HG03378 (cell line): ENCODE measurements around the gene PARVG.

Experiments used
- ATAC-seq: cut with Tn5 transposase; IDR thresholded peaks from one replicate; pipeline ENCODE4 v1.9.1; 2021; ENCODE audit warnings: mild to moderate bottlenecking, moderate library complexity; ENCODE audit not compliant: unreplicated experiment

Gene PARVG

GRCh38 chr22:44180706-44181032 is at the start of gene PARVG:
Gene PARVG (plus strand): TSS chr22:44180925. CDS start chr22:44183330, 2,405 bp downstream.
- no peak for ATAC-seq

GRCh38 chr22:44131412-44131811 is 49.3 kb upstream of the PARVG start:
- no peak for ATAC-seq

GRCh38 chr22:44131989-44132685 is 48.6 kb upstream of the PARVG start:
- no peak for ATAC-seq

- ATAC-seq = no peak
Measured at GRCh38 chr22:44132724-44133123, 48.0 kb upstream of the PARVG start.

- ATAC-seq = no peak
Measured at GRCh38 chr22:44133161-44133560, 47.6 kb upstream of the PARVG start.

GRCh38 chr22:44133901-44134571 is 46.7 kb upstream of the PARVG start:
- ATAC-seq = no peak

GRCh38 chr22:44136112-44136511 is 44.6 kb upstream of the PARVG start:
- no peak for ATAC-seq

GRCh38 chr22:44136786-44137185 is 43.9 kb upstream of the PARVG start:
- ATAC-seq = no peak

- ATAC-seq = no peak
Measured at GRCh38 chr22:44137415-44137814, 43.3 kb upstream of the PARVG start.

- no peak for ATAC-seq
Measured at GRCh38 chr22:44139773-44140172, 41.0 kb upstream of the PARVG start.

- no peak for ATAC-seq
Measured at GRCh38 chr22:44142421-44143104, 38.2 kb upstream of the PARVG start.

GRCh38 chr22:44143105-44143474 is 37.6 kb upstream of the PARVG start:
- no peak for ATAC-seq

GRCh38 chr22:44143579-44143978 is 37.1 kb upstream of the PARVG start:
- ATAC-seq = no peak

- ATAC-seq = no peak
Measured at GRCh38 chr22:44144046-44144569, 36.6 kb upstream of the PARVG start.

GRCh38 chr22:44145544-44145943 is 35.2 kb upstream of the PARVG start:
- no peak for ATAC-seq

GRCh38 chr22:44146088-44146861 is 34.5 kb upstream of the PARVG start:
- no peak for ATAC-seq

GRCh38 chr22:44147008-44147645 is 33.6 kb upstream of the PARVG start:
- ATAC-seq = no peak

- ATAC-seq = no peak
Measured at GRCh38 chr22:44147821-44148574, 32.7 kb upstream of the PARVG start.

GRCh38 chr22:44151676-44152075 is 29.0 kb upstream of the PARVG start:
- no peak for ATAC-seq

- ATAC-seq = no peak
Measured at GRCh38 chr22:44153710-44154109, 27.0 kb upstream of the PARVG start.
